AG08395 (cell line): ENCODE measurements around the gene HTR3B.

Experiments used
- DNase-seq: peaks from one replicate; pipeline ENCODE4 v3.0.0; 2012; ENCODE audit warnings: mixed read lengths, low spot score

The HTR3B gene

DNA sequence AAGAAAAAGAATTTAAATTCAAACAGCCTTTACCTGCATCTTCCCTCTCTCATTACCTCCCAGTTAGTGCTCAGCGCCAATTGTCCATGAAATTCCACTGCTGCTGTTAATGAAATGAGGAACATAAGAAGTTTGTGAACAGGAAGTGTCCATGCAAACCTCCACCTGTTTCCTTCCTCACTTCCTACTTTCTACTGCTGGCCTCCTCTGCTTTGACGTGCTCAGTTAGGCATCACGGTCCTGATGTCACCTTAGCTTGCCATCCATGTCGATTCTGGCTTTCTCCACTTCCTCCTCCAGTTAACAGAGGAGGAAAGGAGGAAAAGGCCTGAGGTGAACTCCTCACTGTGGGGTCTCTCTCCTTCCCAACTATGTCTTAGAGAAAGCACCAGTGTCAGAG is 43.4 kb downstream of the HTR3B start:
- no peak for DNase-seq

GRCh38 chr11:113949891-113950290 is 45.3 kb downstream of the HTR3B start:
- DNase-seq, result no peak

GRCh38 chr11:113951537-113951936 is 46.9 kb downstream of the HTR3B start:
- no peak for DNase-seq

DNA sequence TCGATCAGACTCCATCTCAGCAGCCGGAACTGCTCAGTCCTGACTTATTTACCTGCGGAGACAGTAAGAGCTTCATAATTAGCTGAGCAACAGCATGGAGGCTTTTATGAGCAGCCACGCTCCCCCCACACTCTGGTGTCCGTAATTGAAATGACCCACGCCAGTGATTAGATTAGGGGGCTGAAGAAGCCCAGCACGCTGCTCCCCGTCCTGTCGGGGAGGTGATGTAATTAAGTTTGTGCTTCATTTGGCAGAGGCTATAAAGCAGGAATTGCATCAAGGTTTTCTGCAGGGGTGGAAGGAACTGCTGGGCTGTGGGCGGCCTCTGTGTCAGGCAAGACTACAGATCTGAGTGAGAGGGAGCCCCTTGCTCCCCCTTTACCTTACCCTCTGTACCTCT is 47.5 kb downstream of the HTR3B start:
- DNase-seq, result no peak

DNA sequence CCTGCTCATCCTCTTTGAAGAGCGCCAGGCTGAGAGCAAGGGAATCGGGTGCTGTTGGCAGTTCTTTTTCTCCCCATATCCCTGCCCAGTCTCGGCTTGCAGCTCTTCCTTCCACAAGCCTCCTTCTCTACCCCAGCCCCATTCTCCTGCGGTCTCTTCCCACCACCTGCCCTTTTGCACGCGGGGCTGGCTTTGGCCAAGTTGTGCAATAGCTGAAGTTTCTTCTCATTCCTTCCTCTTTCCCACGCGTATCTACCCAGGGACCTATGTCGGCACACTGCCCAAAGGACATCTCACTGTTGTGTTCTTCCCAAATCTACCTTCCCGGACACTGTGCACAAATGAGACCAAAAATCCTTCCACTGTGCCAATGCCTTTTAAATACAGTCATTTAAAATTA is 48.0 kb downstream of the HTR3B start:
- no peak for DNase-seq

GRCh38 chr11:113954235-113954634 is 49.6 kb downstream of the HTR3B start:
- DNase-seq, result no peak

DNA sequence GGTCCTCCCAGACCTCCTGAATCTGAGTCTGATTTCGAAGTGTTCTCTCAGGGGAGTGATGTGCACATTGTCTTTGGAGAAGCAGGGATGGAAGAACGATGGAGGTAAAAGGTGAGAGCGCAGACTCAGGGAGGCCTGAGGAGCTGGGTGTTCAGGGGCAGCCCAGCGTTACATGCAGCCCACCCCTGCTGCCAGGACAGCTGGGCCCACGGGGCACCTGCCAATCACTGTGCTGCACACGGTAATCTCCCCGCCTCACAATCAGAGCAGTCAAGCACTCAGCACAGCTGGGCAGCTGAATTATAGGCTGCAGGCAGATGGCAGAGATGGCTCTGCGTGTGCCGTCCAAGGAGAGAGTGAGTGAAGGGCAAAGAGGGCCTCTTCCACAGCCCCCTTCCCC is 52.4 kb downstream of the HTR3B start:
- DNase-seq, result no peak

DNA sequence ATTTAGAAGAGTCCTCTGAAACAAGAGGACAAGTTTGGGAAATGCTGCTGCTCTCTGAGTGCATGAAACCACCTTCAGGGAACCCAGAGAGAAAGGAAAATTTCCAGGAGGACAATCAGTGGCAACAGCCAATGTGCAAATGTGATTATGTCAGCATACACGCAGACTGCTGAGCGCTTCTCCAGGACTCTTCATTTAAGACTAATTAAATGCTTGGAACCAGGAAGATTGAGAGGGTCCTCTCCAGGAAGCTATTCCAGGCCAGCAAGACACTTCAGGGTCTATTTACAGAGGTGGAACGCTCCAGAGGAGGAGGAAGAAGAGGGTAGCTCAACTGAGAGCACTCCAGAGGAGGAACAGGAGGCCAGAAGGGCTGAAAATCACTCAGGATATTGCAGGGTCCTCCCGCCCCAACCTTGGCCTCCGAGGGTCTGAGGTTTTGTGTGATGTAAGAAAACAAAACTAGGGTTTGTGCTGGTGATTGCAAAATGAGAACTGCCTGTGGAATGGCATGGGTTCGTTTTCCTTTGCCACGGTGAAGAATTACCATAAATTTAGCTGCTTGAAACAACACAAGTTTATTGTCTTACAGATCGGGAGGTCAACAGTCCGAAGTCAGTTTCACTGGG is 56.2 kb downstream of the HTR3B start:
- no peak for DNase-seq

DNA sequence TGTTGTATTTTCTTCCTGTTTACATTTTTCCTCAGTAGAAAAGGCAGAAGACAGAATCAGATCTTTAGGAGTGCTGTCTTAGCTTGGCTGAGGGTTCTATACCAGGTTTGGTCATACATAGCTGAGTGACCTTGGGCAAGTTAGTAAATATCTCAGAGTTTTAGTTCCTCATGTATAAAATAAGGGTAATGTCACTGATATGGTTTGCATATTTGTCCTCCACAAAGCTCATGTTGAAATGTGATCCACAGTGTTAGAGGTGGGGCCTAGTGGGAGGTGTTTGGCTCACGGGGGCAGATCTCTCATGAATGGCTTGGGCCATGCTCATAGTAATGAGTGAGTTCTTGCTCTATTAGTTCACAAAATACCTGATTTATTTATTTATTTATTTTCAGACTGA is 62.8 kb downstream of the HTR3B start:
- DNase-seq, result no peak

DNA sequence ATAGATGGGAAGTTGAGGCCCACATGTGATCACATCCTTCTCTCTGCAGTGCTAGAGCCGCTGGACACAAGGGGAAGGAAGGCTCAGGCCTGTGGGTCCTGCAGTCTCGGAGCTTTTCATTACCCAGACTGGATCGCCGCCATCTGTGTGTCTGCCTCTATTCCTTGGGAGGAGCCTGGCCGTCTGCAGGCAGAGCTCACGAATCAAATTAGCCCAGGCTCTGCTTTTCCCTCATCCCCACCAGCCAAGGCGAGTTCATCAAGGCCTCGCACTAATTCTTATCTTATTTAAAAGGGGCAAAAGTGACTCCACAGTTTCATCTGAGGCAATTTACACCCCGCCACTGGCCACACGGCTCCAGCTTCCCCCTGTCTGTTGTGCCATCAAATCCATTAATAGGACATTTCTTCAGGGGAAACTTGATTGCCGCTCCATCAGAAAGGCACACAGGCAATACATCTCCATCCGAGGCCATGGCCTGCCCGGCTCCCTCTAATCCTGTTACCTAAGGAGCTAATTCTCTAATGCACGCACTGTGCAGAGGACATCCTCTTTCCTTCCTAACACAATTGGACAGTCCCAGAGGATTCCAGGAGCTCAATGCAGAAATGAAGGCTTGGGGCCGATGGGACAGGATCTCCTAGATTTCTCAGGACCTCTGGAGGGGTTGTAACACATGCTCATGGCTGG is 67.1 kb downstream of the HTR3B start:
- DNase-seq, result no peak

DNA sequence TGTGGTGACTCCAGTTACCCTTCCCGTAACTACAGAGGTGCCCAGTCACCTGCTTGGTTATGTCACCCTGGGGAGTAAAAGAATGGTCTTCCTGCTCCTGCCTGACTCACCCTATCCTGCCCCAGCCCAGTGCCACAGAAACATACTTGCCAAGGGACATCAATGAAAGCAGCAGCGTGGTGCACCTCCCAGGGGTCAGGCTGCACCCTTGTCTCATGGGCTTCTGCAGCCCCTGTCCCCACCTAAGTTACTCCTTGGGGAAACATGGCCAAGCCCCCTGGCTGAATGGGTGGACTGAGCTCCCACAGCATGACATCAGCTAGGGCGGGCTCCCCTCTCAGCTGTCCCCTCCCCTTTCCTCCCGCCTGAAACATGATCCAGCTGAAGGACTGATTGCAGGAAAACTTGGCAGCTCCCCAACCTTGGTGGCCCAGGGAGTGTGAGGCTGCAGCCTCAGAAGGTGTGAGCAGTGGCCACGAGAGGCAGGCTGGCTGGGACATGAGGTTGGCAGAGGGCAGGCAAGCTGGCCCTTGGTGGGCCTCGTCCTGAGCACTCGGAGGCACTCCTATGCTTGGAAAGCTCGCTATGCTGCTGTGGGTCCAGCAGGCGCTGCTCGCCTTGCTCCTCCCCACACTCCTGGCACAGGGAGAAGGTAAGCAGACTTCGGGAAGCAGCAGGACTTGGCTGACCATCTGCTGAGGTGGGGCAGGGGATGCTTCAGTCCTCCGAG is 70.3 kb downstream of the HTR3B start, which contains the start of gene HTR3A:
Gene HTR3A, plus strand, starts transcription at position 368 of the 730 bp plus-strand sequence. Its CDS starts 218 bp downstream, at position 586.
- DNase-seq, result no peak

DNA sequence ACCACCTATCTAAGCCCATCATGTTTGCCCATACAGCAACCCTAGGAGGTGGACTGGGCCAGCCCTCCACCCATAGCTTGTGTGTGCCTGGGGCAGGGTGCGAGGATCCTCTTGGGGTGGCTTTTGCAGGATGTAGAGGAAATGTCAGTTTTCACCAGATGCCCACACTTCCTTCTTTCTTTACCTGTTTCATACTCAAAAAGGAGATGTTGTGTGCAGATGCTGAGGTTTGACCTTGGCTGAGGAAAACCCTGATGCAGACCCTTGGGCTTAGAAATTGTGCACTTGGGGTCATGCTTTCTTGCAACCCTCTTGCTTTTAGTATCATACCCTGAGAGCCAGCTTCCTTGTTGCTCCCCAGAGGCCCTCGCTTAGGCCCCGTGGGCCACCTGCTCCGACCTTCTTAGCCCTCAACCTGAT is 72.5 kb downstream of the HTR3B start:
- no peak for DNase-seq

GRCh38 chr11:113977701-113978100 is 73.1 kb downstream of the HTR3B start:
- no peak for DNase-seq

- no peak for DNase-seq
Measured at GRCh38 chr11:113979431-113979830, 74.8 kb downstream of the HTR3B start.

DNA sequence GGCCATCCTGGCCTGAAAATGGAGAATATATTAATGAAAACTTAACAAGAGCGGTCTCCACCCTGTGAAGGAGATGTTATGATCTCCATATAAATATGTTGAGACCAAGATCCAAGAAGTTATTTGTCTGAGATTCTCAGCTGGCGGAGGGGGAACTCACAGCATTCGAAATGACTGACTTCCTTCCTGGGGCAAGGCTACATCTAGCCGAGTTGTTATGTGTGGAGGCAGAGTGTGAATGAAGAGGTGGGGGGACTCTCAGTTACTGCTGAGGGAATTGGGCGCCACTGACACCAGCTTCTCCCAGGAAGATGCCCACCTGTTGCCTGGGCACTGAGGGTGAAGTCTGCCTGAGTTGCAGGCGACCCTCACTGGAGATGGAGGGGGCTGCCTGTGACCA is 76.2 kb downstream of the HTR3B start:
- no peak for DNase-seq

GRCh38 chr11:113982306-113982705 is 77.7 kb downstream of the HTR3B start:
- no peak for DNase-seq

DNA sequence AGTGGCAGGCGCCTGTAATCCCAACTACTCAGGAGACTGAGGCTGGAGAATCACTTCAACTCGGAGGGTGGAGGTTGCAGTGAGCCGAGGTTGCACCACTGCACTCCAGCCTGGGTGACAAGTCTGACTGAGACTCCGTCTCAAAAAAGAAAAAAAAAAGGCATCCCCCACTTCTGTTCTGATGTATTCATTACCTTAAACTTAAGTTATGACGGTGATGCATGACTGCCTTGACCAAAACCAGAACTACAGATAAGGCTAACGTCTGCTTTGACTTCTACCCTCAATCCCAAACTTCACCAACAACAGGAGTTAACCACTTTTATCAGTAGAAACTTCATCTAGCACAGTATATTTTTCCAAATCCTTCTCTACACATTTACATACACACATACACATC is 80.2 kb downstream of the HTR3B start:
- DNase-seq, result no peak

DNA sequence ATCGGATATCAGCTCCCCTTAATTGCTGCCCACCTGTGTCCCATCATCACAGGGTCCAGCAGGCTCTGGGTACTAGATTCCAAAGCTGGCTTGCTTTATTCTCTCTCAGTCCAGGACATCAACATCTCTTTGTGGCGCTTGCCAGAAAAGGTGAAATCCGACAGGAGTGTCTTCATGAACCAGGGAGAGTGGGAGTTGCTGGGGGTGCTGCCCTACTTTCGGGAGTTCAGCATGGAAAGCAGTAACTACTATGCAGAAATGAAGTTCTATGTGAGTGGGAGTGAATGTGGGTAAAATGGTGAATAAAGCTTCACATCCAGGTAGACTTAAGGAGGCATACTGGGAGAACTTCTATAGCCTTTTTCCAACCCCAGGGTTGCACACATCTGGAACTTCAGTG is 81.3 kb downstream of the HTR3B start:
- DNase-seq, result no peak

- no peak for DNase-seq
Measured at GRCh38 chr11:113986351-113987140, 82.0 kb downstream of the HTR3B start.

DNA sequence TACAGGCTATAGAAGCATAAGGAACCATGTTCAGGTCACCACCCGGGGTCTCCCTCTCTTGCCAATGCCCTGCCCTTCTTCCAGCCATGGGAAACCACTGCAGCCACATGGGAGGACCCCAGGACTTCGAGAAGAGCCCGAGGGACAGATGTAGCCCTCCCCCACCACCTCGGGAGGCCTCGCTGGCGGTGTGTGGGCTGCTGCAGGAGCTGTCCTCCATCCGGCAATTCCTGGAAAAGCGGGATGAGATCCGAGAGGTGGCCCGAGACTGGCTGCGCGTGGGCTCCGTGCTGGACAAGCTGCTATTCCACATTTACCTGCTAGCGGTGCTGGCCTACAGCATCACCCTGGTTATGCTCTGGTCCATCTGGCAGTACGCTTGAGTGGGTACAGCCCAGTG is 84.8 kb downstream of the HTR3B start:
- DNase-seq, result no peak

DNA sequence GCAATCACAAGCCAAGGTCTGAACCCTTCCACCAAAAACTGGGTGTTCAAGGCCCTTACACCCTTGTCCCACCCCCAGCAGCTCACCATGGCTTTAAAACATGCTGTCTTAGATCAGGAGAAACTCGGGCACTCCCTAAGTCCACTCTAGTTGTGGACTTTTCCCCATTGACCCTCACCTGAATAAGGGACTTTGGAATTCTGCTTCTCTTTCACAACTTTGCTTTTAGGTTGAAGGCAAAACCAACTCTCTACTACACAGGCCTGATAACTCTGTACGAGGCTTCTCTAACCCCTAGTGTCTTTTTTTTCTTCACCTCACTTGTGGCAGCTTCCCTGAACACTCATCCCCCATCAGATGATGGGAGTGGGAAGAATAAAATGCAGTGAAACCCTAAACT is 85.3 kb downstream of the HTR3B start:
- no peak for DNase-seq

DNA sequence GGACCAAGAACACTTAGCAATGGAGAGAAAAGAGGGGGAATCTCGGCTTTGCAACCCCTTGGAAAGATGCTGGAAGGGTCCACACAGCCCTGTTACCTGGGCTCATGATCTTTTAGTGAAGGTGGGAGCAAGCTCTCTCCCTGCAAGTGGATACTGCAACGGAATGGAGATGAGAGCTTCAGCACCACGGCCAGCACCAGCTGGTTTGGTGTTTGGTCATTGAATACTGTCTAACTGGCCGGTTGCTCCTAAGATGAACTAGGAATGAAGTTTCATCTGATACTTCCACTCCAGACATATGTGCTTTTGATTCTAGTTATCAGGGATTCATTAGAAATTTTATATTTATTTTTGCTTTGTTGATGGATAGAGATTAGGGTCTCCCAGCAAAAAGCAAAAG is 86.6 kb downstream of the HTR3B start:
- DNase-seq, result peak; percentile 48
